COLO668 (cell line): ENCODE measurements around the gene CTSW.
"Not testable (repeated sequence)": the region's sequence is repeated elsewhere in the genome, so short reads cannot be mapped to it uniquely, and the experiment has no call there.

Experiments
- DNase-seq: peaks from one replicate; lab custom pipeline; 2025; ENCODE audit not compliant: unreplicated experiment; lab: John Stamatoyannopoulos, UW

Gene CTSW

GRCh38 chr11:65884716-65885092 lies 5.1 kb downstream of the CTSW start:
- DNase-seq: peak; percentile 75

- DNase-seq: no peak
These were observed 5.6 kb downstream of the CTSW start for GRCh38 chr11:65885231-65885630.

GRCh38 chr11:65885808-65886536 lies 6.3 kb downstream of the CTSW start:
- no peak for DNase-seq

- no peak for DNase-seq
These were observed 7.4 kb downstream of the CTSW start for GRCh38 chr11:65886826-65887722.

- no peak for DNase-seq
These were observed 8.1 kb downstream of the CTSW start for GRCh38 chr11:65887723-65888162.

GRCh38 chr11:65888163-65888814 lies 8.7 kb downstream of the CTSW start, which contains the start of gene FIBP:
Gene FIBP, minus strand, starts transcription at chr11:65888471. Its CDS starts 53 bp downstream, at chr11:65888418.
- peak; percentile 97 for DNase-seq

GRCh38 chr11:65890324-65891218 lies 10.9 kb downstream of the CTSW start, which contains the start of gene CCDC85B:
Gene CCDC85B, plus strand, starts transcription at chr11:65890673. Its CDS starts 111 bp downstream, at chr11:65890784.
- peak; percentile 98 for DNase-seq

GRCh38 chr11:65891219-65892136 lies 11.8 kb downstream of the CTSW start:
- DNase-seq: peak; percentile 70

GRCh38 chr11:65892137-65892540 lies 12.5 kb downstream of the CTSW start:
- DNase-seq: not testable (repeated sequence)

- no peak for DNase-seq
These were observed 13.2 kb downstream of the CTSW start for GRCh38 chr11:65892661-65893317.

GRCh38 chr11:65894034-65894591 lies 14.5 kb downstream of the CTSW start:
- DNase-seq: no peak

GRCh38 chr11:65895482-65895981 lies 15.9 kb downstream of the CTSW start:
- no peak for DNase-seq

GRCh38 chr11:65896034-65896999 lies 16.7 kb downstream of the CTSW start:
- no peak for DNase-seq

GRCh38 chr11:65897020-65897471 lies 17.4 kb downstream of the CTSW start:
- DNase-seq: no peak

GRCh38 chr11:65898656-65899355 lies 19.2 kb downstream of the CTSW start:
- DNase-seq: peak; percentile 65

GRCh38 chr11:65899356-65900124 lies 19.9 kb downstream of the CTSW start:
- no peak for DNase-seq
